ENCODE data around the gene GPC3.

The GPC3 gene

GRCh38 chrX:133781174-133781573 lies 204.2 kb downstream of the GPC3 start:
- ChIA-PET POLR2A (no interaction called here), CTCF (interaction anchor here (0.9 to 2.4 kb wide), 6 partner anchors 8 to 1145 kb away, joined by 3 to 10 read pairs (median 4); no protein-coding TSS in a partner anchor)
- H3K4me3 ChIP-seq (ENCODE audit: low read depth, low read length) = no peak overlapping the region
- H3K4me1 ChIP-seq (ENCODE audit: control insufficient read depth, insufficient read depth, low read length) = no peaks in the 10 kb centered on the region
- no peaks in the 10 kb centered on the region for H3K9me3 ChIP-seq (ENCODE audit: control insufficient read depth, insufficient read depth, low read depth, low read length)
- no peak overlapping the region for H3K27ac ChIP-seq (ENCODE audit: extremely low read depth, low read depth, low read length)
- no peaks in the 10 kb centered on the region for H3K36me3 ChIP-seq (ENCODE audit: control insufficient read depth in 2 of 2, insufficient read depth in 1 of 2, low read length in 2 of 2)
- TF ChIP-seq ZNF645 (tag by site-specific recombination; IDR thresholded peaks at IDR 0.05) = no peak
- TF ChIP-seq ZSCAN18 (tag by site-specific recombination; IDR thresholded peaks at IDR 0.05) = no peak
- TF ChIP-seq ZNF169 (tag by site-specific recombination; IDR thresholded peaks at IDR 0.05) = no peak
- TF ChIP-seq ZNF148 (tag by site-specific recombination; IDR thresholded peaks at IDR 0.05; ENCODE audit: borderline replicate concordance) = no peak
- TF ChIP-seq ZNF175 (tag by site-specific recombination; IDR thresholded peaks at IDR 0.05) = no peak
- no peak for TF ChIP-seq ZBTB1 (tag by site-specific recombination; IDR thresholded peaks at IDR 0.05)
- no peak for TF ChIP-seq BCL11A (tag by site-specific recombination; IDR thresholded peaks at IDR 0.05; ENCODE audit: low read depth)
- TF ChIP-seq ZNF324 (tag by site-specific recombination; IDR thresholded peaks at IDR 0.05) = no peak
- no peak for TF ChIP-seq OVOL3 (tag by site-specific recombination; IDR thresholded peaks at IDR 0.05)
- no peak for TF ChIP-seq ZBTB48 (tag by site-specific recombination; IDR thresholded peaks at IDR 0.05)
- TF ChIP-seq ZNF10 (tag by site-specific recombination; IDR thresholded peaks at IDR 0.05) = no peak

GRCh38 chrX:133776072-133776471 lies 209.3 kb downstream of the GPC3 start:
- Histone ChIP-seq H3K4me1 (ENCODE audit: control insufficient read depth, insufficient read depth, low read length) (0 out of 2 replicates have a peak, but pooled peaks cover 3% of the 10 kb centered on the region), H3K9me3 (ENCODE audit: control insufficient read depth, insufficient read depth, low read depth, low read length) (no peaks in the 10 kb centered on the region), H3K36me3 (ENCODE audit: control insufficient read depth in 2 of 2, insufficient read depth in 1 of 2, low read length in 2 of 2) (no peaks in the 10 kb centered on the region), H3K4me3 (ENCODE audit: low read depth, low read length) (no peak overlapping the region), H3K27ac (ENCODE audit: extremely low read depth, low read depth, low read length) (no peak overlapping the region)
- ChIA-PET CTCF (interaction anchor here (0.7 to 4.8 kb wide), 3 partner anchors 9 to 78 kb away, joined by 3 to 22 read pairs (median 5); no protein-coding TSS in a partner anchor), POLR2A (no interaction called here)
- TF ChIP-seq ZNF777 (tag by site-specific recombination; IDR thresholded peaks at IDR 0.05; ENCODE audit: borderline replicate concordance) (no peak), ZNF654 (tag by site-specific recombination; IDR thresholded peaks at IDR 0.05; ENCODE audit: low read depth) (peak; percentile 56)

GRCh38 chrX:133774807-133775206 lies 210.6 kb downstream of the GPC3 start:
- ChIA-PET CTCF (interaction anchor here (0.6 to 4.1 kb wide), 6 partner anchors 17 to 330 kb away, joined by 3 to 13 read pairs (median 6); no protein-coding TSS in a partner anchor), POLR2A (no interaction called here)
- H3K4me1 ChIP-seq (ENCODE audit: control insufficient read depth, insufficient read depth, low read length) = 0 out of 2 replicates have a peak, but pooled peaks cover 3% of the 10 kb centered on the region
- no peaks in the 10 kb centered on the region for H3K36me3 ChIP-seq (ENCODE audit: control insufficient read depth in 2 of 2, insufficient read depth in 1 of 2, low read length in 2 of 2)
- no peak overlapping the region for H3K4me3 ChIP-seq (ENCODE audit: low read depth, low read length)
- no peak overlapping the region for H3K27ac ChIP-seq (ENCODE audit: extremely low read depth, low read depth, low read length)
- H3K9me3 ChIP-seq (ENCODE audit: control insufficient read depth, insufficient read depth, low read depth, low read length) = no peaks in the 10 kb centered on the region
- TF ChIP-seq HIC1 (tag by site-specific recombination; IDR thresholded peaks at IDR 0.05) (no peak), ZNF292 (tag by site-specific recombination; IDR thresholded peaks at IDR 0.05; ENCODE audit: borderline replicate concordance, low read depth) (no peak), HOXC10 (CRISPR knock-in tag; IDR thresholded peaks at IDR 0.05) (no peak), ZNF23 (tag by site-specific recombination; IDR thresholded peaks at IDR 0.05; ENCODE audit: borderline replicate concordance) (no peak), ZSCAN16 (tag by site-specific recombination; IDR thresholded peaks at IDR 0.05) (no peak), ZNF768 (tag by site-specific recombination; IDR thresholded peaks at IDR 0.05) (no peak), ZNF830 (tag by site-specific recombination; IDR thresholded peaks at IDR 0.05; ENCODE audit: low read depth) (no peak), ZNF658 (tag by site-specific recombination; IDR thresholded peaks at IDR 0.05) (no peak), ZSCAN18 (tag by site-specific recombination; IDR thresholded peaks at IDR 0.05) (no peak), ZNF645 (tag by site-specific recombination; IDR thresholded peaks at IDR 0.05) (no peak), ZNF629 (tag by site-specific recombination; IDR thresholded peaks at IDR 0.05) (no peak)

Measured in HEK293 (cell line).